SJSA1 (cell line): ENCODE data around the gene STEAP3. TPM values are rescaled to one million over a fixed set of nuclear protein-coding genes. Genes with fewer than 3 reads are reported as not detected.

Source experiments
- DNase-seq, 2 experiments: peaks; one replicate each; pipeline ENCODE4 v3.0.0-alpha.2; 2015 to 2020; ENCODE audit warnings: low spot score in 2 of 2, low read depth in 1 of 2
- H3K27ac ChIP-seq: fragments of 250-450 bp; sonication (Bioruptor Pico); 2 replicates; pipeline ENCODE4 v1.5.1; 2020; ENCODE audit warnings: mild to moderate bottlenecking, moderate library complexity
- H3K27me3 ChIP-seq: fragments of 250-450 bp; sonication (Bioruptor Pico); replicated peaks from 2 replicates; pipeline ENCODE4 v1.5.1; 2020; ENCODE audit warnings: mild to moderate bottlenecking, moderate library complexity
- H3K36me3 ChIP-seq: fragments of 250-450 bp; sonication (Bioruptor Pico); 2 replicates; pipeline ENCODE4 v1.5.1; 2020; ENCODE audit warnings: mild to moderate bottlenecking
- H3K4me1 ChIP-seq: fragments of 250-450 bp; sonication (Bioruptor Pico); replicated peaks from 2 replicates; pipeline ENCODE4 v1.6.1; 2021; ENCODE audit warnings: mild to moderate bottlenecking
- H3K4me3 ChIP-seq: fragments of 250-450 bp; sonication (Bioruptor Pico); 2 replicates; pipeline ENCODE4 v1.5.1; 2020; ENCODE audit warnings: mild to moderate bottlenecking
- H3K9me3 ChIP-seq: fragments of 250-450 bp; sonication (Bioruptor Pico); replicated peaks from 2 replicates; pipeline ENCODE4 v1.5.1; 2020; ENCODE audit warnings: mild to moderate bottlenecking
- total RNA-seq: library from RNA; depleted of rRNA; stranded (reverse); fragments of >200 nt; shearing (Covaris generic); gene quantifications from 2 replicates; pipeline ENCODE4 v1.2.3, GENCODE V29; 2014

STEAP3 gene
- total RNA-seq, 1 experiment from 2014 or later, result 33.2 TPM

- no peak overlapping the region for H3K4me3 ChIP-seq
- H3K36me3 ChIP-seq, result peaks cover 15% of the 10 kb centered on the region
- no peaks in the 10 kb centered on the region for H3K27me3 ChIP-seq
- peak overlapping the region; percentile 39 for H3K27ac ChIP-seq
- peak; percentile 47 to 59 for DNase-seq
- H3K9me3 ChIP-seq, result no peaks in the 10 kb centered on the region; the same call in 1 of the 2 replicates
- H3K4me1 ChIP-seq, result peaks cover 17% of the 10 kb centered on the region
Observed at GRCh38 chr2:119240311-119241204, 16.9 kb downstream of the STEAP3 start.

- Histone ChIP-seq H3K4me3 (no peak overlapping the region), H3K4me1 (peaks cover 17% of the 10 kb centered on the region), H3K36me3 (peaks cover 22% of the 10 kb centered on the region), H3K9me3 (peaks cover 4% of the 10 kb centered on the region), H3K27ac (no peak overlapping the region), H3K27me3 (no peaks in the 10 kb centered on the region)
- no peak for DNase-seq
Observed at GRCh38 chr2:119241205-119241532, 17.5 kb downstream of the STEAP3 start.

- DNase-seq, result no peak
- peaks cover 4% of the 10 kb centered on the region for H3K9me3 ChIP-seq
- H3K27ac ChIP-seq, result no peak overlapping the region
- H3K36me3 ChIP-seq, result peaks cover 35% of the 10 kb centered on the region
- peaks cover 17% of the 10 kb centered on the region for H3K4me1 ChIP-seq
- no peaks in the 10 kb centered on the region for H3K27me3 ChIP-seq
- H3K4me3 ChIP-seq, result no peak overlapping the region
Observed at GRCh38 chr2:119242276-119243119, 18.9 kb downstream of the STEAP3 start.

- H3K4me3 ChIP-seq, result no peak overlapping the region
Observed at GRCh38 chr2:119243621-119244020, 20.0 kb downstream of the STEAP3 start.

GRCh38 chr2:119245076-119245840 lies 21.6 kb downstream of the STEAP3 start:
- Histone ChIP-seq H3K36me3 (peaks cover 60% of the 10 kb centered on the region), H3K4me1 (peaks cover 20% of the 10 kb centered on the region), H3K4me3 (no peak overlapping the region), H3K27ac (no peak overlapping the region), H3K27me3 (no peaks in the 10 kb centered on the region), H3K9me3 (peaks cover 4% of the 10 kb centered on the region)
- no peak for DNase-seq

More at GRCh38 chr2:119243621-119244020, 20.0 kb downstream of the STEAP3 start:
- no peak overlapping the region for H3K27ac ChIP-seq
- H3K4me1 ChIP-seq, result peaks cover 28% of the 10 kb centered on the region
- no peaks in the 10 kb centered on the region for H3K27me3 ChIP-seq
- peaks cover 4% of the 10 kb centered on the region for H3K9me3 ChIP-seq
- no peak for DNase-seq
- peaks cover 46% of the 10 kb centered on the region for H3K36me3 ChIP-seq

GRCh38 chr2:119245841-119246230 lies 22.2 kb downstream of the STEAP3 start:
- Histone ChIP-seq H3K27me3 (no peaks in the 10 kb centered on the region), H3K9me3 (peaks cover 4% of the 10 kb centered on the region), H3K36me3 (peaks cover 63% of the 10 kb centered on the region), H3K4me3 (no peak overlapping the region), H3K27ac (no peak overlapping the region), H3K4me1 (peaks cover 15% of the 10 kb centered on the region)
- no peak for DNase-seq

- Histone ChIP-seq H3K4me3 (no peak overlapping the region), H3K9me3 (peaks cover 4% of the 10 kb centered on the region), H3K27ac (no peak overlapping the region), H3K4me1 (peaks cover 19% of the 10 kb centered on the region), H3K36me3 (peaks cover 69% of the 10 kb centered on the region), H3K27me3 (no peaks in the 10 kb centered on the region)
- DNase-seq, result no peak
Observed at GRCh38 chr2:119246884-119247843, 23.5 kb downstream of the STEAP3 start.

GRCh38 chr2:119247844-119248271 lies 24.2 kb downstream of the STEAP3 start:
- Histone ChIP-seq H3K4me3 (no peak overlapping the region), H3K27ac (no peak overlapping the region), H3K36me3 (peaks cover 69% of the 10 kb centered on the region), H3K27me3 (no peaks in the 10 kb centered on the region), H3K4me1 (peaks cover 26% of the 10 kb centered on the region), H3K9me3 (peaks cover 4% of the 10 kb centered on the region)
- no peak for DNase-seq

- H3K4me3 ChIP-seq, result no peak overlapping the region
- no peaks in the 10 kb centered on the region for H3K27me3 ChIP-seq
- peak in 1 of 2 experiments; percentile 50 for DNase-seq
- no peak overlapping the region for H3K27ac ChIP-seq
- H3K36me3 ChIP-seq, result peaks cover 69% of the 10 kb centered on the region
- peaks cover 4% of the 10 kb centered on the region for H3K9me3 ChIP-seq
- peaks cover 30% of the 10 kb centered on the region for H3K4me1 ChIP-seq
Observed at GRCh38 chr2:119248311-119248710, 24.7 kb downstream of the STEAP3 start.

- Histone ChIP-seq H3K4me1 (peaks cover 35% of the 10 kb centered on the region), H3K4me3 (no peak overlapping the region), H3K36me3 (peaks cover 72% of the 10 kb centered on the region), H3K9me3 (peaks cover 4% of the 10 kb centered on the region), H3K27me3 (no peaks in the 10 kb centered on the region), H3K27ac (no peak overlapping the region)
- DNase-seq, result peak in 1 of 2 experiments; percentile 22
Observed at GRCh38 chr2:119248751-119249150, 25.1 kb downstream of the STEAP3 start.

GRCh38 chr2:119249311-119249710 lies 25.7 kb downstream of the STEAP3 start:
- peak in 1 of 2 experiments; percentile 34 for DNase-seq
- Histone ChIP-seq H3K27me3 (no peaks in the 10 kb centered on the region), H3K4me1 (peaks cover 40% of the 10 kb centered on the region), H3K27ac (no peak overlapping the region), H3K9me3 (peaks cover 4% of the 10 kb centered on the region), H3K36me3 (peaks cover 75% of the 10 kb centered on the region), H3K4me3 (no peak overlapping the region)

- peak in 1 of 2 experiments; percentile 32 for DNase-seq
- Histone ChIP-seq H3K4me3 (no peak overlapping the region), H3K27ac (no peak overlapping the region), H3K36me3 (peaks cover 77% of the 10 kb centered on the region), H3K27me3 (no peaks in the 10 kb centered on the region), H3K9me3 (peaks cover 4% of the 10 kb centered on the region), H3K4me1 (peaks cover 48% of the 10 kb centered on the region)
Observed at GRCh38 chr2:119249855-119250717, 26.5 kb downstream of the STEAP3 start.
